ENCODE results near the gene CALHM1.

Gene CALHM1

DNA sequence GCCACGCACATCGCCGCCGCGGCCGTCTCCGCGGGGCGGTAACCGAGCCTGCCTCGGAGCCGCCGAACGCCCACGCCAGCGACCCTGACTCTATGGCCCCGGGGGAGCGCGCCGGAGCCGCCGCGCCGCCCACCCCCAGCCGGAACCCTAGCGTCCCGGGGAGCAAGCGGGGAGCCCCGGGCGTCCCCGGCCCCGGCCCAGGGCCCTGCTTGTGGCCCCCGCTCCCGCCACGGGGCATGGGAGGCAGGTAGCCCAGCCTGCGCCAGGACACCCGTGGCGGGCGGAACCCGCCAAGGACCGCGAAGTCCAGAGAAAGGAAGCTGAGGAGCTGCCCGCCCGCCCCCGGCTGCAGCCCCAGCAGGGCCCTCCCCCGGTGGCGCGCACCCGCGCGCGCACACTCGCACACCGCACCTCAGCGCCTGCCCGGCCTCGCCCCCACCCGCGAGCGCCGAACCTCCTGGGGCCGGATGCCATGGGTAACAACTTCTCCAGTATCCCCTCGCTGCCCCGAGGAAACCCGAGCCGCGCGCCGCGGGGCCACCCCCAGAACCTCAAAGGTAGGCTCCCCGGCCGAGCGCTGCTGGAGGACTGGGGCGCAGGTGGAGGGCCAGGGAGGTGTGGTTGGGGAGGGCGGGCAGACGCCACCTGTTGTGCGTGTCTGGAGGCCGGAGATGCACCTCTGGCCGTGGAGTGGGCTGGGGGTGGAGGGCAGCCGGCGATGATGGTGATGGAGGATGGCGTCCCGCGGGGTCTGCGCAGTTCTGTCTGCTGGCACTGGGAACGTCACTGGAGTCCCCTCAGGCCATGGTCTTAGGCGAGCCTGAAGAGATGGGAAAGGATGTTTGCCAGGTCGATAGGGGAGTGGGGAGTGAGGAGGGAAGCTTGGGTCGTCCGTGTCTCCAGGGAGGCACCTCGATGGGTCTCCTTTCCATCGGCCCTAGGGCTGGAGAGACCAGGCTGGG, 35.5 kb upstream of the CALHM1 start:
- Histone ChIP-seq H3K9me2 (replicated peaks; ENCODE audit: low read depth, low read length) (no peaks in the 10 kb centered on the region), H3K36me3 (ENCODE audit: insufficient read depth, low read length) (no peaks in the 10 kb centered on the region), H3F3A (ENCODE audit: low read depth) (no peaks in the 10 kb centered on the region), H4K20me1 (ENCODE audit: insufficient read depth, low read length, poor library complexity, severe bottlenecking) (no peaks in the 10 kb centered on the region), H3K4me2 (ENCODE audit: low read depth, low read length, poor library complexity, severe bottlenecking) (peak overlapping the region; percentile 71), H3K27me3 (ENCODE audit: insufficient read depth, low read length, poor library complexity, severe bottlenecking) (peaks cover 26% of the 10 kb centered on the region), H3K4me1 (ENCODE audit: insufficient read depth, low read length, poor library complexity, severe bottlenecking) (peaks cover 9% of the 10 kb centered on the region), H3K4me3 (ENCODE audit: low read length, poor library complexity, severe bottlenecking) (peak overlapping the region; percentile 67), H3K9me3 (ENCODE audit: insufficient read depth, low read depth, low read length) (no peaks in the 10 kb centered on the region), H3K9ac (ENCODE audit: low read depth, low read length, poor library complexity, severe bottlenecking) (no peak overlapping the region), H3K79me2 (ENCODE audit: insufficient read depth, low read length) (no peaks in the 10 kb centered on the region), H2AFZ (ENCODE audit: low read length) (peak overlapping the region; percentile 70; the same call in 1 of the 2 replicates)
- TF ChIP-seq, protein P1, sequence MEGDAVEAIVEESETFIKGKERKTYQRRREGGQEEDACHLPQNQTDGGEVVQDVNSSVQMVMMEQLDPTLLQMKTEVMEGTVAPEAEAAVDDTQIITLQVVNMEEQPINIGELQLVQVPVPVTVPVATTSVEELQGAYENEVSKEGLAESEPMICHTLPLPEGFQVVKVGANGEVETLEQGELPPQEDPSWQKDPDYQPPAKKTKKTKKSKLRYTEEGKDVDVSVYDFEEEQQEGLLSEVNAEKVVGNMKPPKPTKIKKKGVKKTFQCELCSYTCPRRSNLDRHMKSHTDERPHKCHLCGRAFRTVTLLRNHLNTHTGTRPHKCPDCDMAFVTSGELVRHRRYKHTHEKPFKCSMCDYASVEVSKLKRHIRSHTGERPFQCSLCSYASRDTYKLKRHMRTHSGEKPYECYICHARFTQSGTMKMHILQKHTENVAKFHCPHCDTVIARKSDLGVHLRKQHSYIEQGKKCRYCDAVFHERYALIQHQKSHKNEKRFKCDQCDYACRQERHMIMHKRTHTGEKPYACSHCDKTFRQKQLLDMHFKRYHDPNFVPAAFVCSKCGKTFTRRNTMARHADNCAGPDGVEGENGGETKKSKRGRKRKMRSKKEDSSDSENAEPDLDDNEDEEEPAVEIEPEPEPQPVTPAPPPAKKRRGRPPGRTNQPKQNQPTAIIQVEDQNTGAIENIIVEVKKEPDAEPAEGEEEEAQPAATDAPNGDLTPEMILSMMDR (conservative IDR thresholded peaks at IDR 0.05; ENCODE audit: low read length) = no peak
- no peak for TF ChIP-seq EZH2phosphoT487 (IDR thresholded peaks at IDR 0.05; ENCODE audit: borderline replicate concordance)

DNA sequence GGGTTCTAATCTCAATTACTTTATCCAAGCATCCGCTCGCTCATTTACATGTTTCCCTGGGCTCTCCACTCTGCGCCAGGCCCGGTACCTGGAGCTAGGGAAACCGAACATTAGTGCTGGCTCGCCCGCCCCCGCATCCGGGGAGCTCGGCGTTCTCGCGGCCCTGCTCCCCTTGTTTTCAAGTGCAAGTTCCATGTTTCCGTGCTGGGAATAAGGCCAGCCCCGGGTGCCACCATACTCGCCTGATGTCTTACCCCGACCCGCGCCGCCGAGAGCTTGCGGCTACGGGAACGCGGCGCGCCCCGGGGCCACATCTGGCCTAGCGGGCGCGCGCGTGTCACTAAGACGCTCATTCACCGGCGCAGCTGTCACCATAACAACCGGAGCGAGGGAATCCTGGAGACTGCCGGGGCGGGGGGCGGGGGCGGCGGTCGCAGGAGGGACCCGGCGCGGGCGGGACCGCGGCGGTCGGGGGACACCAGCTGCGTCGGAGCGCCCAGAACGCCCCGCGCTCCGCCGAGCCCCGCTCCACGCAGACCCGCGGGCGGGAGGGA, 34.7 kb upstream of the CALHM1 start, which contains the start of gene NEURL1:
Gene NEURL1, plus strand, starts transcription at position 344 of the 554 bp plus-strand sequence. CDS start 683 bp downstream, outside the sequence.
- no peaks in the 10 kb centered on the region for H3K9me3 ChIP-seq (ENCODE audit: insufficient read depth, low read depth, low read length)
- no peaks in the 10 kb centered on the region for H3F3A ChIP-seq (ENCODE audit: low read depth)
- H3K9me2 ChIP-seq (replicated peaks; ENCODE audit: low read depth, low read length) = no peaks in the 10 kb centered on the region
- peaks cover 9% of the 10 kb centered on the region for H3K4me1 ChIP-seq (ENCODE audit: insufficient read depth, low read length, poor library complexity, severe bottlenecking)
- peak within 1 kb of the TSS; percentile 71 for H3K4me2 ChIP-seq (ENCODE audit: low read depth, low read length, poor library complexity, severe bottlenecking)
- H3K4me3 ChIP-seq (ENCODE audit: low read length, poor library complexity, severe bottlenecking) = peak within 1 kb of the TSS; percentile 67
- no peaks in the 10 kb centered on the region for H4K20me1 ChIP-seq (ENCODE audit: insufficient read depth, low read length, poor library complexity, severe bottlenecking)
- H3K79me2 ChIP-seq (ENCODE audit: insufficient read depth, low read length) = no peaks in the 10 kb centered on the region
- no peak for TF ChIP-seq EZH2phosphoT487 (IDR thresholded peaks at IDR 0.05; ENCODE audit: borderline replicate concordance)
- TF ChIP-seq, protein P1 (conservative IDR thresholded peaks at IDR 0.05; ENCODE audit: low read length) = no peak
- H2AFZ ChIP-seq (ENCODE audit: low read length) = peak within 1 kb of the TSS; percentile 70; the same call in 1 of the 2 replicates
- no peak within 1 kb of the TSS for H3K9ac ChIP-seq (ENCODE audit: low read depth, low read length, poor library complexity, severe bottlenecking)
- H3K27me3 ChIP-seq (ENCODE audit: insufficient read depth, low read length, poor library complexity, severe bottlenecking) = peaks cover 26% of the 10 kb centered on the region
- H3K36me3 ChIP-seq (ENCODE audit: insufficient read depth, low read length) = no peaks in the 10 kb centered on the region

DNA sequence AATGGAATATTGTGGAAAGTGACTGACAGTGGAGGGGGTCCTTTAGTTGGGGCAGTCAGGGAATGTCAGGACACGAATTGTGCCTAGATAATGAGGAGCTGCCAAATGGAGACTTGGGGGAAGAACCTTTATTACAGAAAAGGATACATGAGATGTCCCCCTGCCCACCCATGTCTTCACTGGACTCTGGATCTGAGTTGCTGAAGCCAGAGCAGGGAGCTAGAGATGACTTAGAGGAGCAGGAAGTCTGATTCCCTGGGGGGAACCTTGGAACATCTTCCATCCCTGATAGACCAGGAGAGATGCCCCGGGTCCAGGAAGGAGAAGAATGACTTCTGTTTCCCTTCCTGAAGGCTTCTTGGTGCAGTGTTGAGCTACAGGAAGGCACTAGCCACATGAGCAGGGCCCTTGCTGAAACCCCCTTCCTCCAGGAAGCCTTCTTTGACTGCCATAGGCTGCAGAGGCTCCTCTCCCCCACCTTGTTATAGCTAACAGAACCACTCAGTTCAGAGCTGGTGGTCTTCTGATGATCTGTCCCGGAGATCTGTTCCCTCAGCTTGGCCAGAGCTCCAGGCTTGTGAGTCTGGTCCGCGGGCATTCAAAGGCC, 34.1 kb upstream of the CALHM1 start:
- no peak overlapping the region for H3K4me2 ChIP-seq (ENCODE audit: low read depth, low read length, poor library complexity, severe bottlenecking)
- H2AFZ ChIP-seq (ENCODE audit: low read length) = no peak overlapping the region
- TF ChIP-seq EZH2phosphoT487 (IDR thresholded peaks at IDR 0.05; ENCODE audit: borderline replicate concordance) = no peak
- TF ChIP-seq, protein P1 (conservative IDR thresholded peaks at IDR 0.05; ENCODE audit: low read length) = no peak
- H3K36me3 ChIP-seq (ENCODE audit: insufficient read depth, low read length) = no peaks in the 10 kb centered on the region
- H3F3A ChIP-seq (ENCODE audit: low read depth) = no peaks in the 10 kb centered on the region
- no peak overlapping the region for H3K4me3 ChIP-seq (ENCODE audit: low read length, poor library complexity, severe bottlenecking)
- peaks cover 26% of the 10 kb centered on the region for H3K27me3 ChIP-seq (ENCODE audit: insufficient read depth, low read length, poor library complexity, severe bottlenecking)
- H3K9me2 ChIP-seq (replicated peaks; ENCODE audit: low read depth, low read length) = no peaks in the 10 kb centered on the region
- no peaks in the 10 kb centered on the region for H4K20me1 ChIP-seq (ENCODE audit: insufficient read depth, low read length, poor library complexity, severe bottlenecking)
- no peak overlapping the region for H3K9ac ChIP-seq (ENCODE audit: low read depth, low read length, poor library complexity, severe bottlenecking)
- H3K9me3 ChIP-seq (ENCODE audit: insufficient read depth, low read depth, low read length) = no peaks in the 10 kb centered on the region
- H3K4me1 ChIP-seq (ENCODE audit: insufficient read depth, low read length, poor library complexity, severe bottlenecking) = peaks cover 9% of the 10 kb centered on the region
- no peaks in the 10 kb centered on the region for H3K79me2 ChIP-seq (ENCODE audit: insufficient read depth, low read length)
